ENCODE measurements around the gene SPO11.
"Not testable (repeated sequence)": the region's sequence is repeated elsewhere in the genome, so short reads cannot be mapped to it uniquely, and the experiment has no call there.

Gene SPO11

GRCh38 chr20:57347393-57347792, 17.8 kb downstream of the SPO11 start:
- DNase-seq = no peak

GRCh38 chr20:57348200-57348921, 18.8 kb downstream of the SPO11 start:
- DNase-seq = not testable (repeated sequence)

GRCh38 chr20:57348922-57349574, 19.4 kb downstream of the SPO11 start:
- not testable (repeated sequence) for DNase-seq

GRCh38 chr20:57350081-57350710, 20.6 kb downstream of the SPO11 start:
- DNase-seq = no peak

GRCh38 chr20:57350726-57351041, 21.1 kb downstream of the SPO11 start:
- not testable (repeated sequence) for DNase-seq

GRCh38 chr20:57351042-57351783, 21.6 kb downstream of the SPO11 start, which contains the start of gene RAE1:
Gene RAE1 (plus strand): TSS chr20:57351255. CDS start chr20:57354039, 2,784 bp downstream.
- peak; percentile 92 for DNase-seq

GRCh38 chr20:57352305-57352704, 22.7 kb downstream of the SPO11 start:
- no peak for DNase-seq

GRCh38 chr20:57353351-57353750, 23.7 kb downstream of the SPO11 start:
- DNase-seq = no peak

- no peak for DNase-seq
Measured at GRCh38 chr20:57361517-57361916, 31.9 kb downstream of the SPO11 start.

- no peak for DNase-seq
Measured at GRCh38 chr20:57364451-57364850, 34.8 kb downstream of the SPO11 start.

GRCh38 chr20:57369596-57369995, 40.0 kb downstream of the SPO11 start:
- DNase-seq = no peak

- no peak for DNase-seq
Measured at GRCh38 chr20:57370316-57370715, 40.7 kb downstream of the SPO11 start.

- no peak for DNase-seq
Measured at GRCh38 chr20:57371363-57371762, 41.8 kb downstream of the SPO11 start.

- no peak for DNase-seq
Measured at GRCh38 chr20:57372157-57372556, 42.6 kb downstream of the SPO11 start.

GRCh38 chr20:57372581-57373350, 43.2 kb downstream of the SPO11 start:
- DNase-seq = no peak

GRCh38 chr20:57374343-57374930, 44.8 kb downstream of the SPO11 start:
- no peak for DNase-seq

- no peak for DNase-seq
Measured at GRCh38 chr20:57374931-57375651, 45.5 kb downstream of the SPO11 start.

GRCh38 chr20:57375652-57376230, 46.1 kb downstream of the SPO11 start:
- no peak for DNase-seq

GRCh38 chr20:57377350-57377749, 47.7 kb downstream of the SPO11 start:
- no peak for DNase-seq

GRCh38 chr20:57378107-57378506, 48.5 kb downstream of the SPO11 start:
- no peak for DNase-seq

- DNase-seq = no peak
Measured at GRCh38 chr20:57378646-57379262, 49.2 kb downstream of the SPO11 start.
